SU-DHL-6 (cell line): ENCODE results near the gene AGXT.

ENCODE experiments used
- H2AFZ ChIP-seq: fragments of 200-600 bp; sonication (generic); 2 replicates; pipeline ENCODE4 v1.6.1; 2014; ENCODE audit warnings: low read depth, mild to moderate bottlenecking, moderate library complexity, mixed read lengths, antibody characterized with exemption, low read length; ENCODE audit not compliant: severe bottlenecking
- H3F3A ChIP-seq: fragments of 200-600 bp; shearing (Covaris generic); 2 replicates; pipeline ENCODE4 v1.6.0; 2016; ENCODE audit warnings: antibody characterized with exemption, mild to moderate bottlenecking; ENCODE audit not compliant: insufficient read depth
- H3K27ac ChIP-seq: fragments of 200-600 bp; sonication (generic); 2 replicates; pipeline ENCODE4 v1.5.1; 2016; ENCODE audit warnings: low read depth, mild to moderate bottlenecking, low read length, moderate library complexity, mixed read lengths
- H3K27me3 ChIP-seq: fragments of 200-600 bp; sonication (generic), shearing (Covaris generic); 2 replicates; pipeline ENCODE4 v1.6.0; 2014; ENCODE audit warnings: mild to moderate bottlenecking, low read length
- H3K36me3 ChIP-seq: fragments of 200-600 bp; sonication (generic); 2 replicates; pipeline ENCODE4 v1.6.1; 2014; ENCODE audit warnings: mild to moderate bottlenecking, low read length, mixed read lengths
- H3K4me2 ChIP-seq: fragments of 300-600, 200-600 bp; shearing (Covaris generic), sonication (generic); 2 replicates; pipeline ENCODE4 v1.6.0; 2014; ENCODE audit warnings: low read length, low read depth, mild to moderate bottlenecking; ENCODE audit not compliant: poor library complexity, severe bottlenecking
- H3K4me3 ChIP-seq: fragments of 200-600 bp; sonication (generic); 2 replicates; pipeline ENCODE4 v1.5.1; 2014; ENCODE audit warnings: antibody characterized with exemption, low read length, mild to moderate bottlenecking, mixed read lengths; ENCODE audit not compliant: insufficient read depth, poor library complexity, severe bottlenecking
- H3K79me2 ChIP-seq: fragments of 200-600 bp; sonication (generic); 2 replicates; pipeline ENCODE4 v1.6.1; 2014; ENCODE audit warnings: mild to moderate bottlenecking, low read length, moderate library complexity; ENCODE audit not compliant: insufficient read depth
- H3K9ac ChIP-seq: fragments of 200-600 bp; sonication (generic); 2 replicates; pipeline ENCODE4 v1.7.0; 2014; ENCODE audit warnings: mild to moderate bottlenecking, low read length
- H3K9me2 ChIP-seq: fragments of 200-600 bp; sonication (generic); replicated peaks from 2 replicates; pipeline ENCODE4 v1.6.1; 2014; ENCODE audit warnings: low read length; ENCODE audit not compliant: insufficient read depth
- H3K9me3 ChIP-seq: fragments of 200-600 bp; sonication (generic); 2 replicates; pipeline ENCODE4 v1.6.1; 2014; ENCODE audit warnings: low read length, mixed read lengths; ENCODE audit not compliant: insufficient read depth
- H4K20me1 ChIP-seq: fragments of 200-600 bp; sonication (generic); 2 replicates; pipeline ENCODE4 v1.6.1; 2014; ENCODE audit warnings: low read depth, mild to moderate bottlenecking, antibody characterized with exemption, low read length, moderate library complexity, mixed read lengths
- EZH2phosphoT487 ChIP-seq: fragments of 200-600 bp; sonication (generic), shearing (Covaris generic); conservative IDR thresholded peaks from 2 replicates; pipeline ENCODE4 v1.6.1; 2018; ENCODE audit warnings: mild to moderate bottlenecking, antibody characterized with exemption, low read length, moderate library complexity, mixed read lengths
- TF ChIP-seq, protein P1 (sequence below): fragments of 200-600 bp; sonication (generic); IDR thresholded peaks from one replicate; pipeline ENCODE4 v1.5.1; 2017; ENCODE audit warnings: antibody characterized with exemption, mild to moderate bottlenecking, low read length, moderate library complexity; ENCODE audit not compliant: insufficient read depth, poor library complexity, severe bottlenecking

AGXT gene

DNA sequence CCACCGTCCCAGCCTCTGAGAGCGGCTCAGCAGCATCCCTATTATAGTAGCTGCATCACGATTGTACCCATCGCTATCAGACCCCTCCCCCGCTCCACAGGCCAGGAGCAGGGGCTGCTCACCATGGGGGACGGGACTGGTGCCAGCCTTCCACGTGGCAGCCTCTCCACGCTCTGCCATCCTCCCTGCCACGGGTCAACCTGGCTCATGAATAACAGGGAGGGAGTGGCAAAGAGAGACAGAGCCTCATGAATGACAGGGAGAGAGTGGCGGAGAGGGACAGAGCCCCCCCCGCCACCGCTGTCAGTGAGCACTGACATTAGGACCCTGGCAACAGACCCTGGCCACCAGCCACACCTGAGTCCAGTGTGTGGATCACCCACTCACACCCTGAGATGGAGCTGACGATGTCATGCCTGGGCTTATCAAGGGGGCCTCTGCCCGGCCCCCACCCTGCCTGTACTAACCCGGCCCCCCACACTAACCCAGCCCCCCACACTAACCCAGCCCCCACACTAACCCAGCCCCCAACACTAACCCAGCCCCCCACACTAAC lies 54.4 kb downstream of the AGXT start:
- no peaks in the 10 kb centered on the region for H3K36me3 ChIP-seq

DNA sequence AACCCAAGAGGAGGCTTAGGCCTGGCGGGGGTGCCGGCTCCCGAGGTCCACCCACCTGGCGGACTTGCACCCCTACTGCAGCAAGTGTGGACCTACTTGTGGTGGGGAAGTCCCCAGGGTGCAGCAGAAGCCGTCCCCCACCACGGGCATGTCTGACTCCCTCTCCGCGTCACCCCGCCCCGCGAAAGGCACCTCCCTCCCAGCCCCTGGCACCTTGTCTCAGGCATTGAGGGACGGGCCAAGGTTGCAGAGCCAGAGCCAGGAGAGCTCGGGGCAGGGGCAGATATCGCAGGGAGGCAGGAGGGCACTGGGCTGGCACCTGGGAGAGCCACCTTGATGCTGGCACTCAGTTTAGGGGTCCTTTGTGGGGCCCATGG lies 56.6 kb downstream of the AGXT start:
- Histone ChIP-seq H3F3A (no peaks in the 10 kb centered on the region), H3K4me2 (no peak overlapping the region), H3K79me2 (no peaks in the 10 kb centered on the region), H4K20me1 (no peaks in the 10 kb centered on the region), H3K9me2 (no peaks in the 10 kb centered on the region), H3K27ac (no peak overlapping the region), H2AFZ (no peak overlapping the region), H3K27me3 (no peaks in the 10 kb centered on the region), H3K36me3 (no peaks in the 10 kb centered on the region), H3K4me3 (no peak overlapping the region), H3K9ac (no peak overlapping the region), H3K9me3 (no peaks in the 10 kb centered on the region)
- TF ChIP-seq EZH2phosphoT487: no peak
- TF ChIP-seq, protein P1, sequence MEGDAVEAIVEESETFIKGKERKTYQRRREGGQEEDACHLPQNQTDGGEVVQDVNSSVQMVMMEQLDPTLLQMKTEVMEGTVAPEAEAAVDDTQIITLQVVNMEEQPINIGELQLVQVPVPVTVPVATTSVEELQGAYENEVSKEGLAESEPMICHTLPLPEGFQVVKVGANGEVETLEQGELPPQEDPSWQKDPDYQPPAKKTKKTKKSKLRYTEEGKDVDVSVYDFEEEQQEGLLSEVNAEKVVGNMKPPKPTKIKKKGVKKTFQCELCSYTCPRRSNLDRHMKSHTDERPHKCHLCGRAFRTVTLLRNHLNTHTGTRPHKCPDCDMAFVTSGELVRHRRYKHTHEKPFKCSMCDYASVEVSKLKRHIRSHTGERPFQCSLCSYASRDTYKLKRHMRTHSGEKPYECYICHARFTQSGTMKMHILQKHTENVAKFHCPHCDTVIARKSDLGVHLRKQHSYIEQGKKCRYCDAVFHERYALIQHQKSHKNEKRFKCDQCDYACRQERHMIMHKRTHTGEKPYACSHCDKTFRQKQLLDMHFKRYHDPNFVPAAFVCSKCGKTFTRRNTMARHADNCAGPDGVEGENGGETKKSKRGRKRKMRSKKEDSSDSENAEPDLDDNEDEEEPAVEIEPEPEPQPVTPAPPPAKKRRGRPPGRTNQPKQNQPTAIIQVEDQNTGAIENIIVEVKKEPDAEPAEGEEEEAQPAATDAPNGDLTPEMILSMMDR: no peak

More for the DNA sequence above, 54.4 kb downstream of the AGXT start:
- TF ChIP-seq, protein P1: no peak
- TF ChIP-seq EZH2phosphoT487: no peak
- H3F3A ChIP-seq: no peaks in the 10 kb centered on the region
- H4K20me1 ChIP-seq: no peaks in the 10 kb centered on the region
- H3K9me2 ChIP-seq: no peaks in the 10 kb centered on the region
- no peak overlapping the region for H3K9ac ChIP-seq
- H2AFZ ChIP-seq: no peak overlapping the region
- H3K79me2 ChIP-seq: no peaks in the 10 kb centered on the region
- no peak overlapping the region for H3K4me3 ChIP-seq
- no peak overlapping the region for H3K4me2 ChIP-seq
- H3K27me3 ChIP-seq: no peaks in the 10 kb centered on the region
- no peaks in the 10 kb centered on the region for H3K9me3 ChIP-seq
- no peak overlapping the region for H3K27ac ChIP-seq

DNA sequence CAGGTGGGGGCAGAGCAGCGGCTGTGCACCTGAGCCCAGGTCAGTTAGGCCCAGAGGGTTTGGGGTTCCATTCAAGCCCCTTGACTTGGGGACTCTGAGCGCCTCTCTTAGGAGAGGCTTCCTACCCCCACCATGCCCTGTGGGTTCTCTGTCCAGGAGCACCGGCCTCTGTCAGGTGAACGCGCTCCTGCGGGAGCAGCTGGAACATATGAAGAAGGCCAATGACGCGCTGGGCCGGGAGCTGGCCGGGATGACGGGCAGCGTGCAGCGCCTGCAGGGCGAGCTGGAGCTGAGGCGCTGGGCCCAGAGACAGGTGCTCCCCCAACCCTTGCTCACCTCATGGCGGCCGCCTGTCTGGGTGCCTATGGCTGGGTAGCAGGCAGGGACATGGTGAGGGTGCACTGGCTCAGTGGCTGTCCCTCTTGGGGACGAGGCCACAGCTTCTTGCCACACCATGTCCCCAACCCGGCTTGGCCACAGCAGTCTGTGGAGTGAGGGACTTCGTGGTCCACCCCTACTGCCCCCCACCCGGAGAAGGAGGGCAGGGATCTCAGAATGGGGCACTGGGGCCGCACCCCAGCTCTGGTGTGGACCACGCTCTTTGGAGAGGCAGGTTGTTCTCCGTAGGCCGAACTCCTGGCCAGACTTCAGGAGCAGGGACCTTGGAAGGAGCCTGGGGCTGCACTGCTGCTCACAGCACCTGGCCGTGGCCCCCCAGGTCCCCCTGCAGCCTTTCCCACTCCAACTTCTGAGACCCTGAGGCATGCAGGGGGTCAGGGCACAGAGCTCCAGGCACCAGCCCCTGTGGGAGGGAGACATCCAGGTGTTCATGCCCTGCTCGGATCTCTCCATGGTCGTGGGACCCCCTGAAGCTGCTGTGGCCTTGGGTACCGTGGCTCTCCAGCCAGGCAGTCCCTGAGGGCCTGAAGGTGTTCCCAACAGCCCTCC lies 57.2 kb downstream of the AGXT start:
- TF ChIP-seq, protein P1: no peak
- TF ChIP-seq EZH2phosphoT487: no peak
- Histone ChIP-seq H3K9ac (no peak overlapping the region), H3F3A (no peaks in the 10 kb centered on the region)

More for the DNA sequence above, 57.2 kb downstream of the AGXT start:
- no peak overlapping the region for H3K4me2 ChIP-seq
- no peaks in the 10 kb centered on the region for H3K9me2 ChIP-seq
- no peak overlapping the region for H3K27ac ChIP-seq
- H2AFZ ChIP-seq: no peak overlapping the region
- no peaks in the 10 kb centered on the region for H3K27me3 ChIP-seq
- H3K79me2 ChIP-seq: no peaks in the 10 kb centered on the region
- no peaks in the 10 kb centered on the region for H4K20me1 ChIP-seq
- no peaks in the 10 kb centered on the region for H3K36me3 ChIP-seq
- no peak overlapping the region for H3K4me3 ChIP-seq
- H3K9me3 ChIP-seq: no peaks in the 10 kb centered on the region
